HK-2 (cell line): Measurements from ENCODE around the gene SOD2.
"Not testable (repeated sequence)": the region's sequence is repeated elsewhere in the genome, so short reads cannot be mapped to it uniquely, and the experiment has no call there.

Experiments
- DNase-seq: peaks from one replicate; pipeline ENCODE4 v3.0.0-alpha.2; 2018; ENCODE audit not compliant: unreplicated experiment

Gene SOD2

GRCh38 chr6:159716247-159717096 lies 23.4 kb upstream of the SOD2 start:
- no peak for DNase-seq

GRCh38 chr6:159715605-159716004 lies 22.6 kb upstream of the SOD2 start:
- no peak for DNase-seq

- no peak for DNase-seq
These were observed 22.1 kb upstream of the SOD2 start for GRCh38 chr6:159715166-159715565.

GRCh38 chr6:159714404-159714803 lies 21.4 kb upstream of the SOD2 start:
- no peak for DNase-seq

- no peak for DNase-seq
These were observed 20.9 kb upstream of the SOD2 start for GRCh38 chr6:159713984-159714383.

GRCh38 chr6:159712389-159712788 lies 19.3 kb upstream of the SOD2 start:
- DNase-seq = not testable (repeated sequence)

GRCh38 chr6:159710603-159711002 lies 17.6 kb upstream of the SOD2 start:
- not testable (repeated sequence) for DNase-seq

GRCh38 chr6:159701413-159701999 lies 8.5 kb upstream of the SOD2 start:
- no peak for DNase-seq

GRCh38 chr6:159700970-159701369 lies 7.9 kb upstream of the SOD2 start:
- no peak for DNase-seq

GRCh38 chr6:159695984-159696383 lies 2.9 kb upstream of the SOD2 start:
- DNase-seq = no peak

GRCh38 chr6:159693894-159694545 lies 979 bp upstream of the SOD2 start:
- peak; percentile 37 for DNase-seq

- DNase-seq = peak; percentile 57
These were observed 526 bp downstream of the SOD2 start for GRCh38 chr6:159692303-159693127.

GRCh38 chr6:159691963-159692287 lies 1.1 kb downstream of the SOD2 start:
- DNase-seq = peak; percentile 17

GRCh38 chr6:159691133-159691962 lies 1.7 kb downstream of the SOD2 start:
- DNase-seq = no peak

GRCh38 chr6:159690135-159690534 lies 2.9 kb downstream of the SOD2 start:
- not testable (repeated sequence) for DNase-seq

GRCh38 chr6:159689001-159689400 lies 4.0 kb downstream of the SOD2 start:
- DNase-seq = no peak

- DNase-seq = no peak
These were observed 4.7 kb downstream of the SOD2 start for GRCh38 chr6:159688266-159688905.

- DNase-seq = no peak
These were observed 5.7 kb downstream of the SOD2 start for GRCh38 chr6:159687341-159687740.

GRCh38 chr6:159686703-159687102 lies 6.3 kb downstream of the SOD2 start:
- no peak for DNase-seq

GRCh38 chr6:159686040-159686439 lies 7.0 kb downstream of the SOD2 start:
- no peak for DNase-seq

- DNase-seq = no peak
These were observed 9.1 kb downstream of the SOD2 start for GRCh38 chr6:159684013-159684304.
